Vagina (tissue), 2 donors: Measurements from ENCODE around the gene PRKCB.

ENCODE experiments used
- POLR2A ChIP-seq, 2 donors: fragments of 450-650 bp; IDR thresholded peaks; one replicate each; pipeline ENCODE4 v1.6.1; 2017; ENCODE audit warnings: antibody characterized with exemption in 2 of 2, mild to moderate bottlenecking in 2 of 2, moderate library complexity in 2 of 2
- TF ChIP-seq, protein P1 (sequence below), 3 experiments: fragments of 450-650 bp in 2 of 3; fragments of 200-600 bp in 1 of 3; sonication (generic) in 1 of 3; IDR thresholded peaks; one replicate each; pipeline ENCODE4 v1.5.1; 2017 to 2019; ENCODE audit warnings: antibody characterized with exemption in 3 of 3, mild to moderate bottlenecking in 2 of 3, moderate library complexity in 2 of 3

GRCh38 chr16:24255456-24256371, 419.9 kb downstream of the PRKCB start, which contains the start of gene CACNG3:
- TF ChIP-seq, protein P1, sequence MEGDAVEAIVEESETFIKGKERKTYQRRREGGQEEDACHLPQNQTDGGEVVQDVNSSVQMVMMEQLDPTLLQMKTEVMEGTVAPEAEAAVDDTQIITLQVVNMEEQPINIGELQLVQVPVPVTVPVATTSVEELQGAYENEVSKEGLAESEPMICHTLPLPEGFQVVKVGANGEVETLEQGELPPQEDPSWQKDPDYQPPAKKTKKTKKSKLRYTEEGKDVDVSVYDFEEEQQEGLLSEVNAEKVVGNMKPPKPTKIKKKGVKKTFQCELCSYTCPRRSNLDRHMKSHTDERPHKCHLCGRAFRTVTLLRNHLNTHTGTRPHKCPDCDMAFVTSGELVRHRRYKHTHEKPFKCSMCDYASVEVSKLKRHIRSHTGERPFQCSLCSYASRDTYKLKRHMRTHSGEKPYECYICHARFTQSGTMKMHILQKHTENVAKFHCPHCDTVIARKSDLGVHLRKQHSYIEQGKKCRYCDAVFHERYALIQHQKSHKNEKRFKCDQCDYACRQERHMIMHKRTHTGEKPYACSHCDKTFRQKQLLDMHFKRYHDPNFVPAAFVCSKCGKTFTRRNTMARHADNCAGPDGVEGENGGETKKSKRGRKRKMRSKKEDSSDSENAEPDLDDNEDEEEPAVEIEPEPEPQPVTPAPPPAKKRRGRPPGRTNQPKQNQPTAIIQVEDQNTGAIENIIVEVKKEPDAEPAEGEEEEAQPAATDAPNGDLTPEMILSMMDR (IDR thresholded peaks at IDR 0.05): no peak
- no peak for TF ChIP-seq POLR2A (IDR thresholded peaks at IDR 0.05)
